SH-SY5Y (cell line): ENCODE data around the gene AFAP1L2.
A peak's percentile ranks its signal among the peaks of the same experiment; 100 is the strongest.

Experiments used
- GATA2 ChIP-seq: IDR thresholded peaks from 2 replicates; pipeline ENCODE4 v1.6.1; 2011; ENCODE audit warnings: mild to moderate bottlenecking, low read depth, low read length
- GATA3 ChIP-seq: IDR thresholded peaks from 2 replicates; pipeline ENCODE4 v1.6.1; 2011; ENCODE audit warnings: low read depth, mild to moderate bottlenecking, low read length, moderate library complexity

Gene AFAP1L2

DNA sequence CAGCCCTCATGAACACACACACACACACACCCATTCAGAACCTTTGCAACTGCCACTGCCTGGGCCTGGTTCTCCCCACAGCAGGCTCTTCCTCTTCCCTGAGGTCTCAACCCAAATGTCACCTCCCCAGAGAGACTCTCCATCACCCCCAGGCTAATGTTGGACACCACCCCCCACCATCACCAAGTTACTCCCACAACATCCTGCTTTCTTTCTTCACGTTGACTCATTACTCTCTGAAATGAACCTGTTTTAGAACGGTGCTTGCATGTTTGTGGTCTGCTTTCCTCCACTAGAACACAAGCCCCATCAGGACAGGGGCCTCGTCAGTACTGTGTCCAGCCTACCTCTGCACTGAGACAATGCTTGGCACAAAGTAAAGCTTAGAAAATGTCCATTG, 16.0 kb downstream of the AFAP1L2 start:
- no peak for TF ChIP-seq GATA3
- TF ChIP-seq GATA2, result no peak

- TF ChIP-seq GATA2 (no peak), GATA3 (no peak)
Measured at GRCh38 chr10:114387784-114388183, 16.5 kb downstream of the AFAP1L2 start.

DNA sequence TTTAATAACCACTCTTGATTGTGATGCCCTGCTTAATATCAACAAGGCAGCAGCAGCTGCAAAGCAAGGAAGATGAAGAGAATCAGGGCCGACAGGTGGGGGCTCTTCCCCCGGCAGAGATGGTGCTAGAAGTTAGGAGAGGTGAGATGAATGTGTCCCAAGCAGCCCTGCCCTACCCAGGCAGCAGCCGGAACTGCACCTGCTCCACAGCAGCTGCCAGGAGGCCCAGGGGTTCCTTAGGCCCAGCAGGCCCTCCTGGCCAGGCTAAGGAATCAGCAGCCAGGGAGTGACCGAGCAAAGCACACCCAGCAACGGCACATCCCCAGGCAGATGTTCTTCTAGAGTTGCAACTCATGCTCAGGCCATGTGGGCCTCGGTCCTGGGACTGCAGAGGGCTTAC, 17.9 kb downstream of the AFAP1L2 start:
- no peak for TF ChIP-seq GATA2
- no peak for TF ChIP-seq GATA3

DNA sequence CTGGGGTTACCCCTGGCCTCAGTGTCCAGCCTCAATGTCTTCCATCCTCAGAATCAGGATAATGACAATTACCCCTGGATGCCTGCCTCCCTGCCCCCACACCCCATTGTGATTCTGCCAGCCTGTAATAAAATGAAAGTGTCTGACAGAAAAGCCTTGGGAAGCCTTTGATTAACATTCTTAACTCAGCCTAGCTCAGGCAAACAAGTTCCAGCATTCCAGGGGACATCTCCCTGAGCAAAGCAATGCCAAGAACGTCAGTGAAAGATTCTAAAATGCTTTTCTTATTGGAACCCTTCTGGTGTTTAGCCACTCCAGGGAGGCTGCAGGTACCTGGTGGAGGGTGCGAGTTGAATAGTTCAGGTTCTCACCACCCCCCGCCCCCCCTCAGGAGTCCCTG, 18.7 kb downstream of the AFAP1L2 start:
- no peak for TF ChIP-seq GATA3
- TF ChIP-seq GATA2, result no peak

DNA sequence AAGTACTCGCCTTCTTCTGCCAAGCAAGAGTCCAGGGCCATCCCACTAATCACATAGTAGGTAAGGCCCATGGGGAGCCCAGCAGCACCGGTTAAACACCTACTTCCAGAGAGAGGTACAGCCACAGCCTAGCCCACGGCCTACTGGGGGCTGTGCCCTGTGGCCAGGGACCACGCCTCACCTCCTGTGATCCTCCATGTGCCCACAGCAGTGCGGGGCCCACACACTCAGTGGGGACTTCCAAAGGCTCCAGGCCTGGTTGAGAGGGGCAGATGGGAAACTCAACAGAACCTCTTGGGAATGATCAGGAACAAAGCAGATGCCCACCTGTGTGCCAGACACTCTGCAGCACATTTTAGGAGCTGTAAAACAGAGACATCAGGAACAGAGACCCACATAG, 19.7 kb downstream of the AFAP1L2 start:
- TF ChIP-seq GATA2 (no peak), GATA3 (no peak)

- no peak for TF ChIP-seq GATA2
- no peak for TF ChIP-seq GATA3
Measured at GRCh38 chr10:114384181-114384580, 20.1 kb downstream of the AFAP1L2 start.

DNA sequence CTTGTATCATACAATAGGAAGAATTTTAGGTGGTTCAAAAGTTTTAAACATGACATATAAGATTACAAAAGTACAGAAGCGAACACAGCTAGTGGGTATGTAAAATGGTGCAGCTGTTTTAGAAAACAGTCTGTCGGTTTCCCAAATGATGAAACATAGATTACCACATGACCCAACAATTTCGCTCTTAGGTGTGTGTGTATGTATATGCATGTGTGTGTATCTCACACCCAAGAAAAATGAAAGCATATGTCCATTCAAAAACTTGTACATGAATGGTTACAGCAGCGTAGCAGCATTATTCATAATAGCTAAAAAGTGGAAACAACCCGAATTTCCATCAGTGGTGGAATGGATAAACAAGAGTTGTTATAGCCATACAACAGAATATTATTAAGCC, 23.5 kb downstream of the AFAP1L2 start:
- no peak for TF ChIP-seq GATA3
- TF ChIP-seq GATA2, result no peak

DNA sequence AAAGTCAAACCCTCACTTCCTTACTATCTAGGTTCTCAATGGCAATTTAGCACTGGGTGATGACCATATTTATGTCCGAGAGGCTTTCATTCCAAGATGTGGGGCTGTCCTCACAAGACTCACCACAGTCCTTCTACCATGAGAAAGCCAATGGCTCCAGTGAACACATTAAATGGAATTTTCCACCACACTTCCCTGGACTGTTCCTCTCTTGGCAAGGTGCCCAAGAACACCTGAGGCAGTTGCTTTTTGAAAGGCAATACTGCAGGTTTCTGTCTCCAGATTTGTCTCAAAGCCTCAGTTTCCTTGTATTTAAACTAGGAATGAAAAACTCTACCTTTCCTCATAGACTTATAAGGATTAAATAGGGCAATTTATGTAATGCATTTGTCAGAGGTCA, 24.2 kb downstream of the AFAP1L2 start:
- no peak for TF ChIP-seq GATA2
- no peak for TF ChIP-seq GATA3

GRCh38 chr10:114379631-114380041, 24.7 kb downstream of the AFAP1L2 start:
- TF ChIP-seq GATA2 (no peak), GATA3 (no peak)

DNA sequence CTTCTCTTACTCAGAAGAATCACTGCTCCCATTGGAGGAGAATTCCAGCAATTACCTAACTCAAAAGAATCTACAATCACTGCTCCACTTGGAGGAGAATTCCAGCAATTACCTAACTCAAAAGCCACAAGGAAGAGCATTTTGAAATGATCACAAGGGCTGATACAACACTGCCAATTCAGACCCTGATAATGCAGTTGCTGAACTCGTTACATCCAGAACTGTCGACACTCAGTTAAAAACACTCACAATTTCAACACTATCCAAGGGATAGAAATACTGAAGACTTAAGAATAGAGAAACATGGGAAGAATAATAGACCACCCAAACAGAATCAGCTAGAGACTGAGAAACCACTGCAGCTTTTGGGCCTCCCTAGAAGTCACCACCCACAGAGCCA, 27.8 kb downstream of the AFAP1L2 start:
- TF ChIP-seq GATA3 (no peak), GATA2 (no peak)

GRCh38 chr10:114375047-114375446, 29.3 kb downstream of the AFAP1L2 start:
- no peak for TF ChIP-seq GATA3
- TF ChIP-seq GATA2, result no peak

DNA sequence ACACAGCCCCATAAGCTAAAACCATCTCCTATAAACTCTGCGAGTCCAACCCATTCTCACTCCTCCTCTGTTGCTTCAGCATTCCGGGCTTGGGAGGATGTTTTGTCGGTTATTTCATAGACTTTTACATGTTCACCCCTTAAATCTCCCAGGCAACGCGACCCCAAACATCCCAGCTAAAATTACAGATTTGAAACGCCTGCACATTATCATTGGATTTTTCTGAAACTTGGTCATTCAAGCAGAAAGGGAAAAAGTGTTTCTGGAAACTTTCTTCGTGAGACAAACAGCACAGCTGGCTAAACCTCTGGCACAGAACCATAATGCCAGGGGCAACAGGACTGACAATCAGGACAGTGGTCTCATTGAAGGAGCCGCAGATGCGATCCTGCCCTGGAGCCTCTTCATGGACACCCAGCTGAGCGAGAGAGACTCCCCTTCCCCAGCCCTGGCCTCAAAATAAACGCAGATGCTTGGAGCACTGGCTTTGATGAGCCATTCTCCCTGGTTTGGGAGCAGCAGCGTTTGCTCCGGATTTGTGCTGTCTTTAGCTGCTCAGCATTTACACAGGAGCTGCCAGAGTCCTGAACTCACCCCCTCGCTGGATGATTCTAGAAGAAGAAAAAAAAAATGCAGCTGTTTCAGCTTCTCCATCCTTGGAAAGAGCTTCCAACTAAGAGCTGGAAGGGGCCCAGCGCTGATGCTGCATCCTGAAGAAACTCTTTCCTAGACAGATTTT, 30.1 kb downstream of the AFAP1L2 start:
- TF ChIP-seq GATA2 (peak; percentile 26; the same call in 1 of the 2 replicates), GATA3 (no peak)

DNA sequence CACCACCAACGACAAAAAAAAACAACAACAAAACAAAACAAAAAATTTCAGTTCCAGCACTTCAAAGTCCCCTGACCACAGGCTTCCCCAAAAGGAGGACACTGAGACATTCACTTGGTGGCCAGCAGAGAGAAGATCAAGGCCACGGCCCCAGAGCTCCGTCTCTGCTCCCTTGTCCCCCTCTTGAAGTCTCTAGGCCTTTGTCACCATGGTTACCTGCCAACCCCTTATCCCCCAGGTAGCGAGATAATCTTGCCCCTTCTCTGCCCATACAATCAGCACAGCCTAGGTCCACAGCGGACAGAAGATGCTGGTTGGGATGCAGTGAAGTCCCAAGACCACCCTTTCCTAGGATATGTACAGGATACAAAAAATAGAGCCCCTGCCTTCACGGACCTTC, 30.7 kb downstream of the AFAP1L2 start:
- no peak for TF ChIP-seq GATA3
- no peak for TF ChIP-seq GATA2

DNA sequence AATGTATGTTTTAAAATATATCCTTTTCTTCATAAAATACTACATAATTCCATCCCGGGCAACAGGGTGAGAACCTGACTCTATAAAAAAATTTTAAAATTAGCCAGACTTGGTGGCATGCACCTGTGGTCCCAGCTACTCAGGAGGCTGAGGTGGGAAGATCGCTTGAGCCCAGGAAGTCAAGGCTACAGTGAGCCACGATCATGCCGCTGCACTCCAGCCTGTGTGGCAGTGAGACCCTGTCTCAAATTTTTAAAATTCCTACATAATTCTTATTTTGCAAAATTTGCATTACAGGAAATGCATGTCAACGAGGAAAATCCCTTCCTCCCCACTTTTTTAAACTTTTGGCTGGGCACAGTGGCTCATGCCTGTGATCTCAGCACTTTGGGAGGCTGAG, 31.3 kb downstream of the AFAP1L2 start:
- TF ChIP-seq GATA3 (no peak), GATA2 (no peak)

DNA sequence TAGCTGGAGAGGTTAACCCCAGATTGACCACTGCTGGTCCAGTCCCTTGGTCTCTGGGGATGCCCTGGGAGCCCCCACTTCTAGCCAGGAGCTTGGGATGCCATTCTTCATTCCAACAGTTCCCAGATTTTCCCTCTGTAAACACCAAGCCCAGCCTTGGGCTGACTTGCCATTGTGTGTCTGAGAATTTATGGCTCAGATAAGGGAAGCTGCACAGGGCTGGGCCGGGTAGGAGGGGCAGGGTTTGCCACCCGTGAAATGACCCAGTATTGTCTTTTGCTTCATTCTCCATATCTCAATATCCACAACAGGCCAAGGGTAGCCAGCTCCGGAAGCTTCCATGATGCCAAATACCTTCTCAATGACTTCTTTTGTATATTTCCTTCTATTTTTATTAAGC, 32.1 kb downstream of the AFAP1L2 start:
- no peak for TF ChIP-seq GATA3

DNA sequence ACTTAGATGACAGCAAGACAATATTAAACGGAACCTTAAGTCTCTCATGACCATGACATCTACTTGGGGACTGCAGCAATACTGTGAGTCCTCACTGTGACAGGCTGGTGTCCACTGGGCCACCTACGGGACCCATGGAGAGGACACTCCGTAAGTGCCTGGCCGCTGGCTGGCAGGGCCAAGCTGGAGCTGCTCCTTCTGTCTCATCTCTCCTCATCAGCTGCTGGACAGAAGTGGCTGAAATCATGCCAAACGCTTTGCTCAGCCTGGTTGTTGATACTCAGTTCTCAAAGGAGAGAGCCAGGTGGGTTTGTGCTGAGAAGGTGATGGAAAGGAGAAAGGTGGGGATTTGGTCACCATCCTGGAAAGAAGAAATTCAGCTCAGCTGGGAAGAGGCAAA, 33.3 kb downstream of the AFAP1L2 start:
- TF ChIP-seq GATA2, result no peak
- TF ChIP-seq GATA3, result no peak

DNA sequence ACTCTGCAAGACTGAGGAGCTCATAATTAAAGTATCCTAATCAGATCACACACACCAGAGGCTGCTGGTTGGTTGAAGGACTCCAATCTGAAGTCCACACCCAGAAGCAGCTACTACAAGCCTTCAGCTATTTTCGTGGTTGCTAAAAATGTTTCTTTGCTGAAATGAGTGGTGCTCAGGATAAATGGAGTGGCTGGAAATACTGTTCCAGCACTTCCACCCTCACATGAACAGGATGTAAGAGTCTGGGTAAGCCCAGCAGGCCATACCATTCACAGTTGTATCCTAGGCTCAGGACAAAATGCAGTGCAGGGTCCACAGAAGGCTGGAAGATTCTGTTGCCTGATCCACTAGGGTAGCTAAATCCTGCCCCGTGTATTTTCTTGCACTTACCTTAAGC, 34.1 kb downstream of the AFAP1L2 start:
- TF ChIP-seq GATA2, result no peak

- TF ChIP-seq GATA2, result no peak
- TF ChIP-seq GATA3, result no peak
Measured at GRCh38 chr10:114368057-114368391, 36.3 kb downstream of the AFAP1L2 start.
